Endothelial cell of umbilical vein (primary cell): ENCODE data around the gene PVR. TPM values are rescaled to one million over a fixed set of nuclear protein-coding genes. Genes with fewer than 3 reads are reported as not detected.

ENCODE experiments used
- BruUV-seq: library from RNA; stranded (reverse); fragments of 400-500 nt; replicated peaks from 2 replicates; lab custom pipeline; 2021; lab: Mats Ljungman, UMichigan
- CTCF ChIA-PET: fragments of 300-600, 350-600 bp; sonication (Branson Sonifier 250); formaldehyde crosslinking; loops from one replicate; lab custom pipeline; 2021; ENCODE audit warnings: antibody characterized with exemption, inconsistent platforms; lab: Charles Lee
- POLR2A ChIA-PET: fragments of 300-600, 350-600 bp; sonication (Branson Sonifier 250); formaldehyde crosslinking; loops from one replicate; lab custom pipeline; 2021; ENCODE audit warnings: antibody characterized with exemption, inconsistent platforms; lab: Charles Lee
- DNase-seq: peaks from one replicate; pipeline ENCODE4 v3.0.0-alpha.2; 2011; ENCODE audit warnings: low read depth, low spot score
- FAIRE-seq: peaks from 2 replicates; lab custom pipeline; 2011; peaks lifted over from hg19 to GRCh38; lab: Jason Lieb, UNC
- H2AFZ ChIP-seq: 2 replicates; pipeline ENCODE4 v1.6.0; 2012; ENCODE audit warnings: low read depth, low read length, control low read depth, inconsistent platforms
- H3K27ac ChIP-seq: 2 replicates; pipeline ENCODE4 v1.5.1; 2011; ENCODE audit warnings: low read depth, mild to moderate bottlenecking, control low read depth, low read length, moderate library complexity; ENCODE audit not compliant: insufficient read depth
- H3K27me3 ChIP-seq, 2 experiments: 2 replicates each; pipeline versions ENCODE4 v1.6.0 to v1.6.1; 2011; ENCODE audit warnings: low read length in 2 of 2, mixed read lengths in 1 of 2; ENCODE audit not compliant: control insufficient read depth in 2 of 2, insufficient read depth in 2 of 2
- H3K36me3 ChIP-seq, 2 experiments: 2 replicates in 1 of 2; 3 replicates in 1 of 2; pipeline ENCODE4 v1.5.1; 2011; ENCODE audit warnings: low read length in 2 of 2, mild to moderate bottlenecking in 1 of 2, moderate library complexity in 1 of 2; ENCODE audit not compliant: control insufficient read depth in 2 of 2, insufficient read depth in 2 of 2; ENCODE audit errors: extremely low read depth in 1 of 2
- H3K4me1 ChIP-seq: 3 replicates; pipeline ENCODE4 v1.5.1; 2011; ENCODE audit warnings: mild to moderate bottlenecking, low read length; ENCODE audit not compliant: control insufficient read depth, insufficient read depth; ENCODE audit errors: extremely low read depth
- H3K4me2 ChIP-seq: 2 replicates; pipeline ENCODE4 v1.6.1; 2011; ENCODE audit warnings: low read length, control low read depth, mixed read lengths; ENCODE audit not compliant: insufficient read depth
- H3K4me3 ChIP-seq, 3 experiments: fragments of 200-600 bp in 1 of 3; sonication (generic), shearing (Covaris generic) in 1 of 3; replicated peaks in 1 of 3; 2 replicates each; pipeline ENCODE4 v1.5.1; 2011 to 2016; ENCODE audit warnings: control low read depth in 3 of 3, low read length in 3 of 3, mild to moderate bottlenecking in 2 of 3, inconsistent platforms in 1 of 3, low read depth in 1 of 3, moderate library complexity in 1 of 3; ENCODE audit not compliant: insufficient read depth in 1 of 3
- H3K79me2 ChIP-seq: 2 replicates; pipeline ENCODE4 v1.6.0; 2012; ENCODE audit warnings: low read length, inconsistent platforms; ENCODE audit not compliant: control insufficient read depth, insufficient read depth
- H3K9ac ChIP-seq: replicated peaks from 2 replicates; pipeline ENCODE3; 2011; ENCODE audit warnings: low read length, control low read depth; ENCODE audit not compliant: insufficient read depth; ENCODE audit errors: extremely low read depth
- H3K9me1 ChIP-seq: replicated peaks from 3 replicates; pipeline ENCODE4 v1.6.0; 2011; ENCODE audit warnings: mild to moderate bottlenecking, low read length; ENCODE audit not compliant: control insufficient read depth, insufficient read depth; ENCODE audit errors: extremely low read depth
- H3K9me3 ChIP-seq: replicated peaks from 2 replicates; pipeline ENCODE4 v1.5.1; 2012; ENCODE audit warnings: low read length, inconsistent platforms; ENCODE audit not compliant: control insufficient read depth, insufficient read depth
- H4K20me1 ChIP-seq: replicated peaks from 2 replicates; pipeline ENCODE3; 2011; ENCODE audit warnings: mild to moderate bottlenecking, low read length; ENCODE audit not compliant: control insufficient read depth, insufficient read depth; ENCODE audit errors: extremely low read depth
- EZH2 ChIP-seq: IDR thresholded peaks from 2 replicates; pipeline ENCODE4 v1.6.1; 2012; ENCODE audit warnings: borderline replicate concordance, low read depth, mild to moderate bottlenecking, moderate library complexity, low read length, inconsistent platforms; ENCODE audit not compliant: severe bottlenecking
- FOS ChIP-seq: IDR thresholded peaks from 2 replicates; pipeline ENCODE4 v1.6.1; 2011; ENCODE audit warnings: mild to moderate bottlenecking, low read length, moderate library complexity, borderline replicate concordance; ENCODE audit not compliant: insufficient read depth
- GATA2 ChIP-seq: IDR thresholded peaks from 2 replicates; pipeline ENCODE4 v1.7.0; 2011; ENCODE audit warnings: low read depth, mild to moderate bottlenecking, moderate library complexity, mixed read lengths, low read length; ENCODE audit not compliant: insufficient read length, insufficient read depth
- JUN ChIP-seq: IDR thresholded peaks from 2 replicates; pipeline ENCODE4 v1.6.1; 2011; ENCODE audit warnings: borderline replicate concordance, low read depth; ENCODE audit not compliant: insufficient read length, insufficient read depth
- MAX ChIP-seq: IDR thresholded peaks from 2 replicates; pipeline ENCODE4 v1.6.1; 2011; ENCODE audit not compliant: insufficient read depth, insufficient read length
- MYC ChIP-seq: IDR thresholded peaks from one replicate; pipeline ENCODE4 v1.6.1; 2011; ENCODE audit warnings: mild to moderate bottlenecking, low read depth, low read length
- POLR2A ChIP-seq: IDR thresholded peaks from 2 replicates; pipeline ENCODE4 v1.6.1; 2012; ENCODE audit warnings: low read depth, mild to moderate bottlenecking, control low read depth, low read length
- POLR2AphosphoS5 ChIP-seq: IDR thresholded peaks from 2 replicates; pipeline ENCODE4 v1.6.1; 2012; ENCODE audit warnings: low read depth, mild to moderate bottlenecking, control low read depth, low read length, moderate library complexity; ENCODE audit not compliant: insufficient read depth
- dilution Hi-C: fragments of 300-500 bp; cut with MboI; formaldehyde crosslinking; loops from one replicate; pipeline ENCODE4 v1.15.0; 2019; ENCODE audit warnings: low sequenced_read_pairs; ENCODE audit not compliant: extremely low pct_ligation_motif_present
- intact Hi-C: fragments of 100-400 bp; cut with micrococcal nuclease; formaldehyde crosslinking; loops from one replicate; pipeline ENCODE4 v1.10.0; 2022
- polyA plus RNA-seq, 4 experiments: library from polyadenylated mRNA; depleted of rRNA in 3 of 4; stranded (reverse) in 3 of 4; unstranded in 1 of 4; fragments of >200 nt; gene quantifications; 2 replicates each; pipeline versions ENCODE4 v1.2.1 to v1.2.3, GENCODE V29; 2011 to 2012; ENCODE audit warnings: missing spikeins in 1 of 4
- total RNA-seq: library from RNA; stranded (reverse); gene quantifications from 2 replicates; pipeline ENCODE4 v1.2.3, GENCODE V29; 2021
- TF ChIP-seq, protein P1 (sequence below), 2 donors: IDR thresholded peaks; 1 replicate in 1 of 2; 2 replicates in 1 of 2; pipeline ENCODE4 v1.5.1; 2011; ENCODE audit warnings: low read length in 2 of 2, mild to moderate bottlenecking in 2 of 2, moderate library complexity in 2 of 2, control low read depth in 1 of 2, inconsistent platforms in 1 of 2, low read depth in 1 of 2; ENCODE audit not compliant: insufficient read depth in 1 of 2; ENCODE audit errors: extremely low read depth in 1 of 2

PVR gene
- total and polyA plus RNA-seq, 2 donors (not counting 3 experiments of a cell fraction or from before 2014, with no cell fraction given) = 133 to 226 TPM

- Histone ChIP-seq H3K79me2 (no peaks in the 10 kb centered on the region), H3K4me2 (no peak overlapping the region), H3K9me1 (no peaks in the 10 kb centered on the region), H3K4me1 (peaks cover 11% of the 10 kb centered on the region), H3K9ac (no peak overlapping the region), H4K20me1 (no peaks in the 10 kb centered on the region), H2AFZ (no peak overlapping the region), H3K27me3 (no peaks in the 10 kb centered on the region), H3K27ac (no peak overlapping the region), H3K4me3 (no peak overlapping the region), H3K9me3 (no peaks in the 10 kb centered on the region), H3K36me3 (peaks cover 0 to 2% of the 10 kb centered on the region in 2 experiments)
- dilution Hi-C loops (no loop called here), intact Hi-C loops (no loop called here)
- no peak for TF ChIP-seq JUN
- no peak for TF ChIP-seq MAX
- no peak for TF ChIP-seq POLR2A
- no peak for TF ChIP-seq FOS
- TF ChIP-seq MYC = no peak
- TF ChIP-seq, protein P1, sequence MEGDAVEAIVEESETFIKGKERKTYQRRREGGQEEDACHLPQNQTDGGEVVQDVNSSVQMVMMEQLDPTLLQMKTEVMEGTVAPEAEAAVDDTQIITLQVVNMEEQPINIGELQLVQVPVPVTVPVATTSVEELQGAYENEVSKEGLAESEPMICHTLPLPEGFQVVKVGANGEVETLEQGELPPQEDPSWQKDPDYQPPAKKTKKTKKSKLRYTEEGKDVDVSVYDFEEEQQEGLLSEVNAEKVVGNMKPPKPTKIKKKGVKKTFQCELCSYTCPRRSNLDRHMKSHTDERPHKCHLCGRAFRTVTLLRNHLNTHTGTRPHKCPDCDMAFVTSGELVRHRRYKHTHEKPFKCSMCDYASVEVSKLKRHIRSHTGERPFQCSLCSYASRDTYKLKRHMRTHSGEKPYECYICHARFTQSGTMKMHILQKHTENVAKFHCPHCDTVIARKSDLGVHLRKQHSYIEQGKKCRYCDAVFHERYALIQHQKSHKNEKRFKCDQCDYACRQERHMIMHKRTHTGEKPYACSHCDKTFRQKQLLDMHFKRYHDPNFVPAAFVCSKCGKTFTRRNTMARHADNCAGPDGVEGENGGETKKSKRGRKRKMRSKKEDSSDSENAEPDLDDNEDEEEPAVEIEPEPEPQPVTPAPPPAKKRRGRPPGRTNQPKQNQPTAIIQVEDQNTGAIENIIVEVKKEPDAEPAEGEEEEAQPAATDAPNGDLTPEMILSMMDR (IDR thresholded peaks at IDR 0.05; ENCODE audit: extremely low read depth in 1 of 2, insufficient read depth in 1 of 2, low read depth in 1 of 2, low read length in 2 of 2) = no peak
- TF ChIP-seq GATA2 = no peak
- TF ChIP-seq POLR2AphosphoS5 = no peak
- TF ChIP-seq EZH2 = no peak
- CTCF ChIA-PET = interaction anchor here (1.0 to 1.7 kb wide), 4 partner anchors 40 to 112 kb away, joined by 3 to 4 read pairs (median 3); no protein-coding TSS in a partner anchor
- POLR2A ChIA-PET = no interaction called here
- no TSS peak for BruUV-seq
- FAIRE-seq = peak; percentile 48
- DNase-seq = no peak
Observed at GRCh38 chr19:44682807-44683206, 39.1 kb downstream of the PVR start.
